NB4 (cell line): ENCODE data around the gene CDH8.
"Not testable (repeated sequence)": the region's sequence is repeated elsewhere in the genome, so short reads cannot be mapped to it uniquely, and the experiment has no call there.

ENCODE experiments used
- DNase-seq: peaks from one replicate; pipeline ENCODE4 v3.0.0; 2010; ENCODE audit warnings: low read depth
- H3K4me3 ChIP-seq: one replicate; pipeline ENCODE4 v1.5.1; 2011; ENCODE audit warnings: mild to moderate bottlenecking, low read depth, low read length, moderate library complexity
- MAX ChIP-seq: IDR thresholded peaks from 2 replicates; pipeline ENCODE4 v1.6.1; 2011; ENCODE audit warnings: low read depth, low read length
- MYC ChIP-seq: IDR thresholded peaks from 2 replicates; pipeline ENCODE4 v1.6.1; 2011; ENCODE audit warnings: low read depth, low read length
- POLR2A ChIP-seq: IDR thresholded peaks from 2 replicates; pipeline ENCODE4 v1.6.1; 2011; ENCODE audit warnings: mild to moderate bottlenecking; ENCODE audit not compliant: insufficient read length; ENCODE audit errors: extremely low read depth
- TF ChIP-seq, protein P1 (sequence below): IDR thresholded peaks from one replicate; pipeline ENCODE4 v1.5.1; 2012; ENCODE audit warnings: low read depth, low read length

CDH8 gene

GRCh38 chr16:61726701-61727100 lies 309.5 kb downstream of the CDH8 start:
- no peak for DNase-seq
- H3K4me3 ChIP-seq = no peak overlapping the region
- TF ChIP-seq MYC = no peak
- TF ChIP-seq, protein P1, sequence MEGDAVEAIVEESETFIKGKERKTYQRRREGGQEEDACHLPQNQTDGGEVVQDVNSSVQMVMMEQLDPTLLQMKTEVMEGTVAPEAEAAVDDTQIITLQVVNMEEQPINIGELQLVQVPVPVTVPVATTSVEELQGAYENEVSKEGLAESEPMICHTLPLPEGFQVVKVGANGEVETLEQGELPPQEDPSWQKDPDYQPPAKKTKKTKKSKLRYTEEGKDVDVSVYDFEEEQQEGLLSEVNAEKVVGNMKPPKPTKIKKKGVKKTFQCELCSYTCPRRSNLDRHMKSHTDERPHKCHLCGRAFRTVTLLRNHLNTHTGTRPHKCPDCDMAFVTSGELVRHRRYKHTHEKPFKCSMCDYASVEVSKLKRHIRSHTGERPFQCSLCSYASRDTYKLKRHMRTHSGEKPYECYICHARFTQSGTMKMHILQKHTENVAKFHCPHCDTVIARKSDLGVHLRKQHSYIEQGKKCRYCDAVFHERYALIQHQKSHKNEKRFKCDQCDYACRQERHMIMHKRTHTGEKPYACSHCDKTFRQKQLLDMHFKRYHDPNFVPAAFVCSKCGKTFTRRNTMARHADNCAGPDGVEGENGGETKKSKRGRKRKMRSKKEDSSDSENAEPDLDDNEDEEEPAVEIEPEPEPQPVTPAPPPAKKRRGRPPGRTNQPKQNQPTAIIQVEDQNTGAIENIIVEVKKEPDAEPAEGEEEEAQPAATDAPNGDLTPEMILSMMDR = no peak
- no peak for TF ChIP-seq POLR2A
- TF ChIP-seq MAX = no peak

GRCh38 chr16:61726125-61726524 lies 310.1 kb downstream of the CDH8 start:
- no peak overlapping the region for H3K4me3 ChIP-seq
- no peak for DNase-seq
- no peak for TF ChIP-seq POLR2A
- no peak for TF ChIP-seq MAX
- no peak for TF ChIP-seq MYC
- TF ChIP-seq, protein P1 = no peak

DNA sequence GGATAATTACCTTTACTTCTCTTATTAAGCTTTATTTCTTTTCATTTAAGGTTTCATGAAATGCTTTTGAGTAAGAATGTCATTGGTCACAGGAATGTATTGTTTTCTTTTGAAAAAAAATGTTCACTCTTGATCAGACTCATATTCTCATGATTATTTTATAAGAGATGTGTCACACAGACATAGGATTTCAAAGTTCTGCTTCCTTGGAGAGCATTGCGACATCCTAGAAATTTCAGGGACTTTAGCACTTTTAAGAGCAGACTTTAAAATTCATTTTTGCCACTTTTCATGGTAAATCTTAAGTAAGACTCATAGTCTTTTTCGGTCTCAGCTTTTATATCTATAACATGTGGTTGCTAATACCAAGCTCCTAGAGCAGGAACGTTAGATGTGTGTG lies 314.7 kb downstream of the CDH8 start:
- no peak overlapping the region for H3K4me3 ChIP-seq
- TF ChIP-seq MAX (no peak), MYC (no peak), POLR2A (no peak)
- TF ChIP-seq, protein P1 = no peak
- DNase-seq = no peak

GRCh38 chr16:61715393-61715792 lies 320.8 kb downstream of the CDH8 start:
- H3K4me3 ChIP-seq = no peak overlapping the region
- TF ChIP-seq MAX = no peak
- TF ChIP-seq, protein P1 = no peak
- no peak for TF ChIP-seq POLR2A
- TF ChIP-seq MYC = no peak
- DNase-seq = no peak

- TF ChIP-seq POLR2A = no peak
- TF ChIP-seq MYC = no peak
- TF ChIP-seq, protein P1 = no peak
- TF ChIP-seq MAX = no peak
- H3K4me3 ChIP-seq = no peak overlapping the region
- DNase-seq = no peak
These were observed 322.5 kb downstream of the CDH8 start for GRCh38 chr16:61713787-61714186.

DNA sequence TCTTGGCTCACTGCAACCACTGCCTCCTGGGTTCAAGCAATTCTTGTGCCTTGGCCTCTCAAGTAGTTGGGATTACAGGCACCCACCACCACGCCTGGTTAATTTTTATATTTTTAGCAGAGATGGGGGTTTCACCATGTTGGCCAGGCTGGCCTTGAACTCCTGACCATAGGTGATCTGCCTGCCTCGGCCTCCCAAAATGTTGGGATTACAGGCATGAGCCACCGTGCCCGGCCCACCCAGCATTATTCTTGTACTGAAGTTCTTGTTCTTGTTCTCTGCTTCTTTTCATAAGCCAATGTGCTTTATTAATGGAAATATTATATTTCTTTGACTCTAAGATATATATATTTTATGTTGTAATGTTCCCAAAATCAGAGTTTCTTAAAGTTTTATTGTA lies 336.6 kb downstream of the CDH8 start:
- H3K4me3 ChIP-seq, DNase-seq: not testable (repeated sequence)

DNA sequence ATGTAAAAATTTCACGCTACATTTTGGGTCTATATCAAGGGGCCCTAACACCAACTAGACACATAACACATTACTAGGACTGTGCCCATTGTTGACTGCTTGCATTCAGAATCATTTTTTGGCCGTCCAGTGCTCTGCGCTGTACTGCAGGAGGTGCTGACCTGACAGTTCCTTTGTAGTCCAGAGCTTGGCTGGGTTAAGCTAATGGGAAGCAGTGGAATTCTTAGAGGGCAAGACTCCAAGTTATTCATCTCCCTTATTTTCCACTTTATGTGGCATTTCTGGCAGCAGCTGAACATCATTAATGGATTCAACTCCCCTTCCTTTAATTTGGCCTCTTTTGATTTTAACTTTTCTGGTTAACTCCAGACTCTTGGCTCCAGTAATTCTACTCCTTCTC lies 351.7 kb downstream of the CDH8 start:
- DNase-seq = no peak
- TF ChIP-seq, protein P1 = no peak
- no peak for TF ChIP-seq POLR2A
- no peak for TF ChIP-seq MYC
- TF ChIP-seq MAX = no peak
- no peak overlapping the region for H3K4me3 ChIP-seq
